ENCODE measurements around the gene USF2.
A peak's percentile ranks its signal among the peaks of the same experiment; 100 is the strongest.

Gene USF2

GRCh38 chr19:35267353-35267817, 1.4 kb upstream of the USF2 start:
- peak overlapping the region; percentile 86 for H3K4me3 ChIP-seq (ENCODE audit: control insufficient read depth, low read depth, low read length)
- no peak for DNase-seq (ENCODE audit: low read depth)
- TF ChIP-seq CTCF (conservative IDR thresholded peaks at IDR 0.05; ENCODE audit: control insufficient read depth, insufficient read depth, low read depth, low read length), result no peak

DNA sequence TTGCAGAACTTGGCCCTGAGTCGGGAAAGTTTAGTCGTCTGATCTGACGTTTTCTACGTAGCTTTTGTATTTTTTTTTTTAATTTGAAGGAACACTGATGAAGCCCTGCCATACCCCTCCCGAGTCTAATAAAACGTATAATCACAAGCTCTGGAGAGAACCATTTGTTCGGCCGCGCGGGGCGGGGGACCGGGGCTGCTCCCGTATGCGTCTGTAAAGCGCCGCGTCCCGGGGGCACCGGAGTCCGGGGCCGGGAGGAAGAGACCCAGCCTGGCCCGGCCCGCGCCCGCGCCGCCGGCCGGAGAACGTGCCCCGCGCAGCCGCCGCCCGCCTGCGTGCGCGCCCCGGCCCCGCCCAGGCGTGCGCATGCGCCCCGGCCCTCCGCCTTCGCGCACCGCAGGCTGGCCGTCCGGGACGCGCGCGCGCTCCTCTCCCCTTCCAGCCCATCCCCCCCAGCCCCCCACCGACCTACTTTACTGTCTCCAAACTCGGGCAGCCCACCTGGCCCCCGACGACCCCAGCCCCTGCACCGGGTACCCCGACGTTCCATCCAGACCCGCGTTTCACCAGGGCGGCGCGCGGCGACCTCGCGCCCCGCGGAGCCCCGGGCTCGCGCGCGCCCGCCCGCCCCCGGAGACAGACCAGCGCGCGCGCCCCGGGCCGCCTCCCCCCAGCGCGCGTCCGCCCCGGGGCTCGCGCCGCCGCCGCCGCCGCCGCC, 785 bp upstream of the USF2 start:
- peak; percentile 53 for DNase-seq (ENCODE audit: low read depth)
- no peak for TF ChIP-seq CTCF (conservative IDR thresholded peaks at IDR 0.05; ENCODE audit: control insufficient read depth, insufficient read depth, low read depth, low read length)
- H3K4me3 ChIP-seq (ENCODE audit: control insufficient read depth, low read depth, low read length), result peak overlapping the region; percentile 86

DNA sequence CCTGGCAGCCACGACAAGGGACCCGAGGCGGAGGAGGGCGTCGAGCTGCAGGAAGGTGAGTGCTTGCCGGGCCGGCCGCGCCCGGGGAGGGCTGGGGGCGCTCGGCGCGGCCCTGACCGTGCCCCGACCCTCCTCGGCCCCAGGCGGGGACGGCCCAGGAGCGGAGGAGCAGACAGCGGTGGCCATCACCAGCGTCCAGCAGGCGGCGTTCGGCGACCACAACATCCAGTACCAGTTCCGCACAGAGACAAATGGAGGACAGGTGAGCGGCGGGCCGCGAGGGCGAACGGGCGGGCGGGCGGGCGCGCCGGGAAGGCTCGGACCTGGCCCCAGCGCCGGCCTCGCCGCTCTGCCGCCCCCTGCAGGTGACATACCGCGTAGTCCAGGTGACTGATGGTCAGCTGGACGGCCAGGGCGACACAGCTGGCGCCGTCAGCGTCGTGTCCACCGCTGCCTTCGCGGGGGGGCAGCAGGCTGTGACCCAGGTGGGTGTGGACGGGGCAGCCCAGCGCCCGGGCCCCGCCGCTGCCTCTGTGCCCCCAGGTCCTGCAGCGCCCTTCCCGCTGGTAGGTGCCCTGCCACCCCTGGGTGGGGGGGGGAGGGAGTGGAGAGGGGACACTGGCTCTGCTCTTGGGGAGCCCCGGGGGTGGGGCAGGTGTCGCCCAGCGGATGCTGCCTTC, 816 bp downstream of the USF2 start:
- DNase-seq (ENCODE audit: low read depth), result peak; percentile 74

DNA sequence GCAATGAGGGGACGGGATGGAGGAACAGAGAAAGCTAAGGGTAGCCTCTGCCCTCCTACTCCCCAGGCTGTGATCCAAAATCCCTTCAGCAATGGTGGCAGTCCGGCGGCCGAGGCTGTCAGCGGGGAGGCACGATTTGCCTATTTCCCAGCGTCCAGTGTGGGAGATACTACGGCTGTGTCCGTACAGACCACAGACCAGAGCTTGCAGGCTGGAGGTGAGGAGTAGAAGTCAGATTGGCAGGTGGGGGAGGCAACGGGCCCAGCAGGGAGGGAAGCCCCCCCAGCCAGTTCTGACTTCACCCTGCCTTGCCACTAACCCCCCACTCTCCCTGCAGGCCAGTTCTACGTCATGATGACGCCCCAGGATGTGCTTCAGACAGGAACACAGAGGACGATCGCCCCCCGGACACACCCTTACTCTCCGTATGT, 1.6 kb downstream of the USF2 start:
- no peak for TF ChIP-seq CTCF (conservative IDR thresholded peaks at IDR 0.05; ENCODE audit: control insufficient read depth, insufficient read depth, low read depth, low read length)
- no peak overlapping the region for H3K4me3 ChIP-seq (ENCODE audit: control insufficient read depth, low read depth, low read length)
- no peak for DNase-seq (ENCODE audit: low read depth)

More for the DNA sequence above, 816 bp downstream of the USF2 start:
- TF ChIP-seq CTCF (conservative IDR thresholded peaks at IDR 0.05; ENCODE audit: control insufficient read depth, insufficient read depth, low read depth, low read length), result peak; percentile 42
- H3K4me3 ChIP-seq (ENCODE audit: control insufficient read depth, low read depth, low read length), result peak overlapping the region; percentile 38

GRCh38 chr19:35271546-35271945, 2.8 kb downstream of the USF2 start:
- no peak overlapping the region for H3K4me3 ChIP-seq (ENCODE audit: control insufficient read depth, low read depth, low read length)
- TF ChIP-seq CTCF (conservative IDR thresholded peaks at IDR 0.05; ENCODE audit: control insufficient read depth, insufficient read depth, low read depth, low read length), result no peak
- DNase-seq (ENCODE audit: low read depth), result no peak

GRCh38 chr19:35272122-35272719, 3.5 kb downstream of the USF2 start:
- no peak overlapping the region for H3K4me3 ChIP-seq (ENCODE audit: control insufficient read depth, low read depth, low read length)
- TF ChIP-seq CTCF (conservative IDR thresholded peaks at IDR 0.05; ENCODE audit: control insufficient read depth, insufficient read depth, low read depth, low read length), result no peak
- no peak for DNase-seq (ENCODE audit: low read depth)

Measured in fibroblast of mammary gland (primary cell).